GM12891 (cell line): ENCODE results near the gene TMEM128. TPM values are rescaled to one million over a fixed set of nuclear protein-coding genes. Genes with fewer than 3 reads are reported as not detected.
A peak's percentile ranks its signal among the peaks of the same experiment; 100 is the strongest.

Experiments
- DNase-seq: peaks from one replicate; pipeline ENCODE4 v3.0.0; 2011; ENCODE audit warnings: low spot score; ENCODE audit not compliant: insufficient read length
- FAIRE-seq: peaks from 2 replicates; lab custom pipeline; 2011; peaks lifted over from hg19 to GRCh38; lab: Jason Lieb, UNC
- PAX5 ChIP-seq: IDR thresholded peaks from 2 replicates; pipeline ENCODE4 v1.6.1; 2011; ENCODE audit warnings: low read length, moderate library complexity, mild to moderate bottlenecking; ENCODE audit not compliant: insufficient read depth, severe bottlenecking
- POLR2A ChIP-seq: IDR thresholded peaks from 2 replicates; pipeline ENCODE4 v1.6.1; 2011; ENCODE audit warnings: low read depth, low read length, control low read depth
- POLR2AphosphoS5 ChIP-seq: IDR thresholded peaks from 2 replicates; pipeline ENCODE4 v1.6.1; 2011; ENCODE audit warnings: low read depth, low read length, control low read depth
- POU2F2 ChIP-seq: IDR thresholded peaks from 2 replicates; pipeline ENCODE4 v1.6.1; 2011; ENCODE audit warnings: low read depth, mild to moderate bottlenecking, control low read depth, low read length, moderate library complexity
- SPI1 ChIP-seq: IDR thresholded peaks from 2 replicates; pipeline ENCODE4 v1.6.1; 2011; ENCODE audit warnings: low read depth, low read length, control low read depth
- TAF1 ChIP-seq: IDR thresholded peaks from 2 replicates; pipeline ENCODE4 v1.6.1; 2011; ENCODE audit warnings: low read depth, low read length, control low read depth
- polyA plus RNA-seq: library from polyadenylated mRNA; unstranded; fragments of >200 nt; gene quantifications from one replicate; pipeline ENCODE4 v1.2.1, GENCODE V29; 2012; ENCODE audit warnings: low read depth, missing spikeins, inconsistent platforms; ENCODE audit not compliant: missing spikeins

Gene TMEM128, protein sequence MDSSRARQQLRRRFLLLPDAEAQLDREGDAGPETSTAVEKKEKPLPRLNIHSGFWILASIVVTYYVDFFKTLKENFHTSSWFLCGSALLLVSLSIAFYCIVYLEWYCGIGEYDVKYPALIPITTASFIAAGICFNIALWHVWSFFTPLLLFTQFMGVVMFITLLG
- polyA plus RNA-seq = 18.2 TPM

DNA sequence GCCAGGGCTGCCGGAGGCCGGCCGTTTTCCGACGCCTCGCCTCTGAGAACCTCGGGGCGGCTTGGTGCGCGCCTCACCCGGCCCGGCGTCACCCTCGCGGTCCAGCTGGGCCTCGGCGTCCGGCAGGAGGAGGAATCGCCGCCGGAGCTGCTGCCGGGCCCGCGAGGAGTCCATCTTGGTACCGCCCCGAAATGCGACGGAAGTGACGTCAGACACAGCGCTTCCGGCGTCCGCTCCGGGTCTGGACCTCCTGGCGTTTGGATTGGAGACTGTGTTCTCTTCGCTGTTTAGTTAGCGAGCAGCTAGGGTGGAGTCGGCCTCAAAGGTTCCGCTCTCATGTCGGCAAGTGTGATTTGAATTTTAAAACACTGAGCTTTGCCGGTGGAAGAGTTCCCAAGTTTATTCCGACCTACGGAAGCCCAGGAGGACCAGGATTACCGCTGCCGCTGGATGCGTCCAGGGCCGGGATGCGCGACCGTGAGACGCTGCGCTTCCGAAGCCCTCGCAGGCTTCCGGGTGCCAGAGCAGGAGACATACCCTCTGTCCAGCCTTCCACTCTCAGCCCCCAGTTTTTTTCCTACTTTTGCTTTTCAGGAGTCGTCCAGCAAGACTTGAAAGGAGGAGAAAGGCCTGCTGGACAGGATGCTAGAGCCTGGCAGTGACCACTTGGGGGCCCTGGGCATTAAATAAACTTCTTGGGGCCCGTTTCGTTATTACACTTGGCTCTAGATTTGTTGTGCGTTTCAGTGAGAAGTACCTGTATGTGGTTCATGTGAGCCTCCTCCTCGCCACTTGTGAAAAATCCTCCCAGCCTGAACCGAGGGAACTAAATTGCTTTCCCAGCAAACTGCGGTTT lies at the start of gene TMEM128:
TMEM128 (minus strand) TSS at position 195 of the 856 bp plus-strand sequence; CDS start at position 174, 21 bp downstream.
- TF ChIP-seq POLR2AphosphoS5 (peak; percentile 96), TAF1 (peak; percentile 95), POU2F2 (peak; percentile 94), POLR2A (peak; percentile 97), PAX5 (no peak)
- peak; percentile 97 for FAIRE-seq
- DNase-seq = peak; percentile 94

DNA sequence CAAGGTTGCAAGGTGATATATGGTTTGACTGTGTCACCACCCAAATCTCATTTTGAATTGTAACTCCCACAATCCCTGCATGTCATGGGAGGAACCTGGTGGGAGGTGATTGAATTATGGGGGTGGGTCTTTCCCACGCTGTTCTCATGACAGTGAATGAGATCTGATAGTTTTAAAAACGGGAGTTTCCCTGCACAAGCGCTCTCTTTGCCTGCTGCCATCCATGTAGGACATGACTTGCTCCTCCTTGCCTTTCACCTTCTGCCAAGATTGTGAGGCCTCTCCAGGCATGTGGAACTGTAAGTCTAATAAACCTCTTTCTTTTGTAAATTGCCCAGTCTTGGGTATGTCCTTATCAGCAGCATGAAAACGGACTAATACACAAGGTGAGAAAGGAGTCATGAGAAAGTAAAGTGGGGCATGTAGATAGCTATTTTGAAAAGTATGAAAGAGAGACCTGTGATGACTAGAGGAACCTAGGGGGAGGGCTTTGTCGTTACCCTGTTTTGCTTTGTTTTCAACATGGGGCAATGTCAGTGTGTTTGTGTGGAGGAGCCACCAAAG lies 48.3 kb upstream of the TMEM128 start:
- DNase-seq = no peak
- TF ChIP-seq TAF1 (no peak), POLR2AphosphoS5 (no peak), SPI1 (no peak), PAX5 (no peak), POU2F2 (no peak), POLR2A (no peak)
- no peak for FAIRE-seq

DNA sequence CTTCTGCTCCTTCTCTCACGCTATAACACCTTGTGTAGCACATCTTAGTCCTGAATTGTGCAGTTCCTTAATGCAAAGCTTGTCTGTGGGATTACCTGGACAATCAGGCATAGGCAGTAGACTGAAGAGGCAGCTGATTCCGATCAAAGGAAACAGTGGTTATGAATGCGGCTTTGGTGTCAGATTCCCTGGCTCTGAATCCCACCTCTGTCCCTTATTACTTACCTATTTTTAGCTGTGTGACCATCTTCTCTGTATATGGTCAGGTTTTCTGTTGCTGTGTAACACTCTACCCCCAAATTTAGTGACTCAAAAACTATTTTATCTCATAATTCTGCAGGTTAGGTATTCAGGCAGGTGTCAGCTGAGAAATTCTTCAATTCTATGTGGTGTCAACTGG lies 45.3 kb upstream of the TMEM128 start:
- TF ChIP-seq POU2F2 (no peak), POLR2A (no peak), TAF1 (no peak), POLR2AphosphoS5 (no peak), SPI1 (no peak), PAX5 (no peak)
- FAIRE-seq (no peak), DNase-seq (no peak)

DNA sequence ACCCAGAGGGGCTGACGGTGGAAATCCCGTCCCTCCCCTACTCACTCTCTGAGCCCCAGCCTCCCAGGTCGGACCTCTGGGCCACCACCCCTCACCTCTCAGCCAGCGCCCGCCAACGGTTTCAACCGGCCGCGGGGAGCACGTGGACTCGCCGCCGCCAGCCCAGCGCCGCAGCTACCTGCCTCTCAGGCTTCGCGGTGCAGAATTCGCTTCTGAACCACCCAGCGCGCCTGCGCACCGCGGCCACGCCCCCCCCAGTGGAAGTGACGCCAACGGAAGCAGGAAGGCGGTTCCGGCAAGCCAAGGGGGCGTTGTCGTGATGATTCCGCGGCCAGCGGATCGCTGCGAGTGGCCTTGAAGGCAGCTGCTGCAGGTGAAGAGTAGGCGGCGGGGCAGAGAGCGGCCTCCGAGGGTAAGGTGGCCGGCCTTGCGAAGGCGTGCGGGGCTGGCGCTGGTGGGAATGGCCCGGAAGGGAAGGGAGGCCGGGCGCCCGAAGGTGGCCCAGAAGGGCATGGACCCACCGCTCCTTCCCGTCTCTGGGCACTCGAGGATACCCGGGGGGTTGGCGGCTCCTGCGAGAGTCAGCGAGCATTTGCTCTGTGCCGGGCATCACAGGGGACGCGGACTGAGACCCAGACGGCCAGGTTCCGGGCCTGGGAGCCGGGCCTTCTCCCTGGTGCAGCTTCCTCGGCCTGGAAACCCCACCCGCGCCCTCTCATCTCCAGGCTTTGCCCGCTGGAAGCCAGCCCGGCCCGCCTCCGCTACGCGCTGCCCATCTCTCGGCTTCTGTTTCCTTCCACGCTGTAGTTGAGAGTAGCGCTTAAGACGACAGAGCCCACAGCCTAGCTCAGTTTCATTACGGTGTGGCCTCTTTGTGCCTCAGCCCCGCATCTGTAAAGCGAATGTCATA lies 42.2 kb upstream of the TMEM128 start, which contains the start of the genes LYAR and ZBTB49:
LYAR (minus strand) TSS at position 214 of the 910 bp plus-strand sequence. CDS start 6,412 bp downstream, outside the sequence.
ZBTB49 (plus strand) TSS at position 311 of the 910 bp plus-strand sequence. CDS start 9,695 bp downstream, outside the sequence.
- peak; percentile 99 for FAIRE-seq
- TF ChIP-seq SPI1 = no peak
- TF ChIP-seq PAX5 = peak; percentile 12
- TF ChIP-seq POLR2A = peak; percentile 83
- peak; percentile 69 for TF ChIP-seq POU2F2
- TF ChIP-seq TAF1 = peak; percentile 80
- peak; percentile 61 for TF ChIP-seq POLR2AphosphoS5
- DNase-seq = peak; percentile 96

DNA sequence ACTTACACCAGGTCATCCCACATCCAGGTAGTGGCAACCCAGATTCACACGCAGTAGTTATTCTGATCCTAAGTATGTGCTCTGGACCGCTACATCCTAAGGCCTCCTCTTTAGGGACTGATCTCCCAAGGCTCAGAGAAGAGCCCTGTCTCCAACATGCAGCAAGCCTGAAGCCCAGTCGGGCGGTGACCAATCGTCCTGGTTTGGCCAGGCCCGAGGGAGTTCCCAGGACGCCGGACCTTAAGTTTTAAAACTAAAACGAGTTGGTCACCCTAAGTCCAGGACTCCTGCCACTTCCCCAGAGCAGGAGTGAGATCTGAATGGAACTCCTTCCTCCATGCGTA lies 41.5 kb upstream of the TMEM128 start:
- DNase-seq (no peak), FAIRE-seq (no peak)
- TF ChIP-seq POLR2AphosphoS5 = no peak
- TF ChIP-seq TAF1 = no peak
- TF ChIP-seq SPI1 = no peak
- no peak for TF ChIP-seq PAX5

DNA sequence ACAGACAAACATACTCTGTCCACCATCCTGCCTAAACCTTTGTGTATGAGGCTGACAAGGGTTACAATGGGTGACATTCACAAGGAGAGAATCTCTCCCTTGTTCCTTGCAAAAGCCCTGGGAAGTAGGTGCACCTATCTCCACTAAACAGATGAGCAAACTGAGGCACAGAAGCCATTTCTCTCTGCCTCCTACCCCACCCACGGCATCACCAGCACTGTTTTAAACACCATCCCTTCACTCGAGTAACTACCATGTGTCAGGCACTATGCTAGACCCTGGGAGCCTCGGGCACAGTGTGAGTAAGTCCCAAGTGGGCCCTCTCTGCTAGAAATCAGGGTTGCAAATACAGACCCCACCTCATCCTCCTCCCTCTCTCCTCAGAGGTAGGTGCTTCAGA lies 41.0 kb upstream of the TMEM128 start:
- DNase-seq (no peak), FAIRE-seq (no peak)
- TF ChIP-seq POLR2AphosphoS5 (no peak), POLR2A (no peak), POU2F2 (no peak)

DNA sequence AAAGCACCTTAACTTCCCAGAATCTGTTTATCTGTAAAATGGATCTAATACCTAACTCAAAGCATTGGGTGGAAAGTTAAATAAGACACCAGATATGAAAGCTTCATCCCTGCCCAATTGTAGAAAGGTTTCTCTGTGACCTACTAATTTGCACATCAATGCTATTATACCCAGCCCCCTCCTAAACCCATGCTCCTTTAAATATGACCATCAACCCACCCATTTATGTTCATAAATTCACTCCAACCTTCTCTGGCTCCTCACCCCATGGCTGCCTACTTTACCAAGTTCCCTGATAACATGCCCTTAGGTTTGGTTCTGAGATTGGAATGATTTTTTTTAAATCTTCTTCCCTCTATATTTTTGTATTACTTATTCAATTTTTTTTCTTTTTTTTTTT lies 40.1 kb upstream of the TMEM128 start:
- no peak for TF ChIP-seq PAX5
- TF ChIP-seq SPI1 = no peak
- no peak for TF ChIP-seq POLR2AphosphoS5
- TF ChIP-seq TAF1 = no peak
- TF ChIP-seq POU2F2 = no peak
- TF ChIP-seq POLR2A = no peak
- no peak for DNase-seq
- FAIRE-seq = no peak

DNA sequence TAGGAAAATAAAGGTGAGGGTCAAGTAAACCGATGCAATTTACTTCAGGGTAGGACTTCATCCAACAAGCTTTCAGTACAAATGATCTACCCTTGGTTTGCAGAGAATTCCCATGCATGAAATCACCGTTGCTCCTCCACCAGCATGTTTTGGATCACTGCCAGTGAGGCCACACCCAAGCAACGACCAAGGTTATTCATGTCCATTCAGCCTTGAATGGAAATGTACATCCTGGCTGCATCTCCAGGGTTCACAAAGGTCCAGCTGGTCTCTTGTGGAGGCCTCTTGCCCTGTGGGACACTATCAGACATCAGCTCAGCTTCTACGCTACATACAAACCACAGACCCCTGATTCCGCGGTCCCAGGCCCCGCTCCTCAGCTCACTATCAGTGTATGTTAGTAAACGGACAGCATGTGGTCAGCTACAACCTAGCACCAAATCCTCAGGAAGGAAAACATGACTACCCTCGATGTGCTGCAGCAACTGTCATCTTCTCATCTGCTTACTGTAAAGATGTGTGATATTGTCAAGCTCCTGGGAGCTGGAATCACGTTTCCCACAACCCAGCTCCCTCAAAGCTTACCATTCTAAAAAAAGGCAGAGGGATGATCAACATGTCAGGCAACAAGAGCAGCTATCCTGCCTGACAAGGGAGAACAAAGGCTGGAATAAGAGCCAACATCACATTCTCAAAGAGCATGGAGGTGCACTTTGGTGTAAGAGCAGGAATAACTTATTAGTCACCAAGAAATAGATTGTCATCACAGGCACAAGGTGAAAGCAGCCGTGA lies 37.0 kb upstream of the TMEM128 start:
- DNase-seq (no peak), FAIRE-seq (no peak)
- no peak for TF ChIP-seq POLR2AphosphoS5
- no peak for TF ChIP-seq TAF1
- no peak for TF ChIP-seq POU2F2
